Caco-2 (cell line): ENCODE measurements around the gene PPP4R2. TPM values are rescaled to one million over a fixed set of nuclear protein-coding genes. Genes with fewer than 3 reads are reported as not detected.

Experiments used
- BruUV-seq: library from RNA; stranded (reverse); fragments of 400-500 nt; replicated peaks from 2 replicates; lab custom pipeline; 2021; lab: Mats Ljungman, UMichigan
- CTCF ChIA-PET: fragments of 300-600 bp; sonication (Branson Sonifier 250); formaldehyde crosslinking; loops from one replicate; lab custom pipeline; 2022; ENCODE audit warnings: antibody characterized with exemption; lab: Charles Lee
- POLR2A ChIA-PET: fragments of 300-600 bp; sonication (Branson Sonifier 250); formaldehyde crosslinking; loops from one replicate; lab custom pipeline; 2022; ENCODE audit warnings: antibody characterized with exemption; lab: Charles Lee
- DNase-seq, 2 experiments: peaks; one replicate each; pipeline versions ENCODE4 v3.0.0 to v3.0.0-alpha.2; 2020 to 2022
- H3K27me3 ChIP-seq: replicated peaks from 2 replicates; pipeline ENCODE4 v1.6.0; 2011; ENCODE audit warnings: low read length; ENCODE audit not compliant: control insufficient read depth, insufficient read depth
- H3K36me3 ChIP-seq: 2 replicates; pipeline ENCODE4 v1.5.1; 2011; ENCODE audit warnings: low read length; ENCODE audit not compliant: control insufficient read depth, insufficient read depth
- H3K4me1 ChIP-seq: fragments of 250-450 bp; sonication (Bioruptor Pico); 2 replicates; pipeline ENCODE4 v1.5.1; 2020; ENCODE audit warnings: mild to moderate bottlenecking
- H3K4me3 ChIP-seq: 2 replicates; pipeline ENCODE4 v1.5.1; 2011; ENCODE audit warnings: low read depth, mild to moderate bottlenecking, control low read depth, low read length
- H3K9me3 ChIP-seq: fragments of 250-450 bp; sonication (Bioruptor Pico); 2 replicates; pipeline ENCODE4 v1.5.1; 2020; ENCODE audit warnings: mild to moderate bottlenecking, moderate library complexity
- H3K27ac Mint-ChIP-seq: one replicate; pipeline ENCODE4 v1.8.0; 2022; ENCODE audit warnings: mixed read lengths; ENCODE audit not compliant: unreplicated experiment
- H3K27me3 Mint-ChIP-seq: one replicate; pipeline ENCODE4 v1.8.0; 2022; ENCODE audit warnings: mixed read lengths; ENCODE audit not compliant: insufficient read depth, unreplicated experiment
- H3K36me3 Mint-ChIP-seq: one replicate; pipeline ENCODE4 v1.8.0; 2022; ENCODE audit warnings: mild to moderate bottlenecking, mixed read lengths; ENCODE audit not compliant: insufficient read depth, unreplicated experiment
- H3K4me1 Mint-ChIP-seq: one replicate; pipeline ENCODE4 v1.8.0; 2022; ENCODE audit warnings: low read depth, mixed read lengths; ENCODE audit not compliant: unreplicated experiment
- H3K4me3 Mint-ChIP-seq: one replicate; pipeline ENCODE4 v1.8.0; 2022; ENCODE audit warnings: mild to moderate bottlenecking, moderate library complexity, mixed read lengths; ENCODE audit not compliant: unreplicated experiment
- H3K9me3 Mint-ChIP-seq: one replicate; pipeline ENCODE4 v1.8.0; 2022; ENCODE audit warnings: mixed read lengths; ENCODE audit not compliant: unreplicated experiment
- intact Hi-C: fragments of 100-400 bp; cut with micrococcal nuclease; formaldehyde crosslinking; loops from one replicate; pipeline ENCODE4 v1.10.0; 2022; ENCODE audit not compliant: unreplicated experiment
- total RNA-seq: library from RNA; stranded (reverse); gene quantifications from 2 replicates; pipeline ENCODE4 v1.2.3, GENCODE V29; 2022
- TF ChIP-seq, protein P1 (sequence below), 2 experiments: fragments of 200-600 bp in 1 of 2; IDR thresholded peaks; 1 replicate in 1 of 2; 2 replicates in 1 of 2; pipeline versions ENCODE4 v1.5.1 to v1.8.0; 2011 to 2022; ENCODE audit warnings: antibody characterized with exemption in 1 of 2, control low read depth in 1 of 2, inconsistent platforms in 1 of 2, low read depth in 1 of 2, low read length in 1 of 2, mild to moderate bottlenecking in 1 of 2, moderate library complexity in 1 of 2; ENCODE audit not compliant: insufficient read depth in 1 of 2, severe bottlenecking in 1 of 2, unreplicated experiment in 1 of 2

Gene PPP4R2
- total RNA-seq, 1 experiment from 2014 or later = 91.3 TPM

DNA sequence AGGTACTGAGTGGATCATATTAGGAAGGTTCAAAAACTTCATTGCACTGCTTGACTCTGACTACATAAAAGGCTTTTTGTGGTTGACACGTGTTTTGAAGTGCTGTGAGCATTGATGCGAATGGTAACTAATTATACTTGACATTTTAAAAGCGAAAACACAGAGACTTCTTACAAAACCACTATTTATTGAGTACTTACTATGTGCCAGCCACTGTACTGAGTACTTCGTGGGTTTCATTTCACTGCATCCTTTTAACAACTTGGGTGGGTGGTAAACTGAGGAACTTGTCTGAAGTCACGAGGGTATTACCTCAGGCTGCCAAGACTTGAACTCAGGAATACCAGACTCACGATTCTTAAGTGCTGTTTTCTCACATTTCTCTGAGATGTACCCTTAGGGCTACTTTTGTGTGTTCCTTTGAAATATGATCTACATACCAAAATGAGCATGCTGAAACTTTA is 45.3 kb upstream of the PPP4R2 start:
- Mint-ChIP-seq H3K36me3 (peaks cover 5% of the 10 kb centered on the region), H3K4me1 (peaks cover 23% of the 10 kb centered on the region), H3K4me3 (no peak overlapping the region), H3K9me3 (no peaks in the 10 kb centered on the region), H3K27ac (no peak overlapping the region), H3K27me3 (no peaks in the 10 kb centered on the region)
- Histone ChIP-seq H3K9me3 (no peaks in the 10 kb centered on the region), H3K4me3 (no peak overlapping the region), H3K27me3 (no peaks in the 10 kb centered on the region), H3K36me3 (no peaks in the 10 kb centered on the region), H3K4me1 (peaks cover 40% of the 10 kb centered on the region)
- no peak for DNase-seq
- ChIA-PET POLR2A (no interaction called here), CTCF (no interaction called here)
- no TSS peak for BruUV-seq
- TF ChIP-seq, protein P1, sequence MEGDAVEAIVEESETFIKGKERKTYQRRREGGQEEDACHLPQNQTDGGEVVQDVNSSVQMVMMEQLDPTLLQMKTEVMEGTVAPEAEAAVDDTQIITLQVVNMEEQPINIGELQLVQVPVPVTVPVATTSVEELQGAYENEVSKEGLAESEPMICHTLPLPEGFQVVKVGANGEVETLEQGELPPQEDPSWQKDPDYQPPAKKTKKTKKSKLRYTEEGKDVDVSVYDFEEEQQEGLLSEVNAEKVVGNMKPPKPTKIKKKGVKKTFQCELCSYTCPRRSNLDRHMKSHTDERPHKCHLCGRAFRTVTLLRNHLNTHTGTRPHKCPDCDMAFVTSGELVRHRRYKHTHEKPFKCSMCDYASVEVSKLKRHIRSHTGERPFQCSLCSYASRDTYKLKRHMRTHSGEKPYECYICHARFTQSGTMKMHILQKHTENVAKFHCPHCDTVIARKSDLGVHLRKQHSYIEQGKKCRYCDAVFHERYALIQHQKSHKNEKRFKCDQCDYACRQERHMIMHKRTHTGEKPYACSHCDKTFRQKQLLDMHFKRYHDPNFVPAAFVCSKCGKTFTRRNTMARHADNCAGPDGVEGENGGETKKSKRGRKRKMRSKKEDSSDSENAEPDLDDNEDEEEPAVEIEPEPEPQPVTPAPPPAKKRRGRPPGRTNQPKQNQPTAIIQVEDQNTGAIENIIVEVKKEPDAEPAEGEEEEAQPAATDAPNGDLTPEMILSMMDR (IDR thresholded peaks at IDR 0.05; ENCODE audit: insufficient read depth in 1 of 2, low read depth in 1 of 2, low read length in 1 of 2, severe bottlenecking in 1 of 2, unreplicated experiment in 1 of 2) = no peak
- intact Hi-C loops = no loop called here

GRCh38 chr3:72953325-72953956 is 43.2 kb upstream of the PPP4R2 start:
- BruUV-seq = no TSS peak
- intact Hi-C loops = loop anchor here (1.0 kb wide), 1 partner anchor 20 kb away; no protein-coding TSS in a partner anchor
- POLR2A ChIA-PET = interaction anchor here (0.7 kb wide), 2 partner anchors 41 to 43 kb away, joined by 3 to 4 read pairs; partner anchors contain the start of gene PPP4R2
- DNase-seq = peak; percentile 71 to 74
- H3K27me3 ChIP-seq = no peaks in the 10 kb centered on the region
- Mint-ChIP-seq H3K36me3 (peaks cover 9% of the 10 kb centered on the region), H3K27me3 (no peaks in the 10 kb centered on the region), H3K4me3 (no peak overlapping the region), H3K9me3 (no peaks in the 10 kb centered on the region), H3K27ac (no peak overlapping the region), H3K4me1 (peaks cover 15% of the 10 kb centered on the region)
- no peaks in the 10 kb centered on the region for H3K9me3 ChIP-seq
- H3K4me3 ChIP-seq = no peak overlapping the region
- no peaks in the 10 kb centered on the region for H3K36me3 ChIP-seq
- TF ChIP-seq, protein P1 (IDR thresholded peaks at IDR 0.05; ENCODE audit: insufficient read depth in 1 of 2, low read depth in 1 of 2, low read length in 1 of 2, severe bottlenecking in 1 of 2, unreplicated experiment in 1 of 2) = no peak
- H3K4me1 ChIP-seq = peaks cover 49% of the 10 kb centered on the region
- CTCF ChIA-PET = interaction anchor here (0.6 to 1.4 kb wide), 2 partner anchors 43 to 103 kb away, joined by 3 to 12 read pairs; partner anchors contain the start of gene PPP4R2

DNA sequence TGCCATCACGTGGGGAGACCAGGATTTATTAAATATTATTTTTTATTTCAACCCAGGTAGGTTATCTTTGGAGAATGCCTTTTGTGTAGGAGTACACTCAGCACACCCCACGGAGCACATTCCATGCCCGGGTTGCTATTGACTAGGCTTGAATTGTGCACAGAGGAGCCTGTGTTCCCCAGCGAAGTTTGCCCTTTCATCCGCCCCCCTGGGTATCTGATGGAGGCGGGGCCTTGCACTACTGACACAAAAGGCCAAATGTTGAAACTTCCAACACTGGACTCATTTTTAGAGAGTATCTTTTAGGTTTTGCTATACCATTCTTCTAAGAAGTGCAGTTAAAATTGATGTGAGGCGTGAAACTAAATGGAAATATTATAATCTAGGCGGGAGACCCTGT is 39.3 kb upstream of the PPP4R2 start:
- H3K36me3 ChIP-seq = 0 out of 2 replicates have a peak, but pooled peaks cover 1% of the 10 kb centered on the region
- BruUV-seq = no TSS peak
- H3K9me3 ChIP-seq = no peaks in the 10 kb centered on the region
- intact Hi-C loops = no loop called here
- H3K27me3 ChIP-seq = no peaks in the 10 kb centered on the region
- H3K4me3 ChIP-seq = no peak overlapping the region
- ChIA-PET POLR2A (no interaction called here), CTCF (no interaction called here)
- peaks cover 50% of the 10 kb centered on the region for H3K4me1 ChIP-seq
- Mint-ChIP-seq H3K27me3 (no peaks in the 10 kb centered on the region), H3K4me1 (peaks cover 4% of the 10 kb centered on the region), H3K36me3 (peaks cover 4% of the 10 kb centered on the region), H3K4me3 (no peak overlapping the region), H3K27ac (peak overlapping the region; percentile 14), H3K9me3 (no peaks in the 10 kb centered on the region)
- peak; percentile 46 to 62 for DNase-seq
- TF ChIP-seq, protein P1 (IDR thresholded peaks at IDR 0.05; ENCODE audit: insufficient read depth in 1 of 2, low read depth in 1 of 2, low read length in 1 of 2, severe bottlenecking in 1 of 2, unreplicated experiment in 1 of 2) = no peak
